PC-3 (cell line): Measurements from ENCODE around the gene COLEC12. TPM values are rescaled to one million over a fixed set of nuclear protein-coding genes. Genes with fewer than 3 reads are reported as not detected.

Experiments
- ATAC-seq: fragments of 200-7000 bp; cut with Tn5 transposase; 2 replicates; pipeline ENCODE4 v1.9.1; 2020; ENCODE audit warnings: mild to moderate bottlenecking, moderate library complexity
- BruUV-seq: library from RNA; stranded (reverse); fragments of 400-500 nt; replicated peaks from 2 replicates; lab custom pipeline; 2021; lab: Mats Ljungman, UMichigan
- CTCF ChIA-PET: fragments of 300-600 bp; sonication (Branson Sonifier 250); formaldehyde crosslinking; loops from one replicate; lab custom pipeline; 2022; ENCODE audit warnings: antibody characterized with exemption; lab: Charles Lee
- POLR2A ChIA-PET: fragments of 300-600 bp; sonication (Branson Sonifier 250); formaldehyde crosslinking; loops from one replicate; lab custom pipeline; 2022; ENCODE audit warnings: antibody characterized with exemption; ENCODE audit not compliant: unreplicated experiment; lab: Charles Lee
- DNase-seq: peaks from one replicate; pipeline ENCODE4 v3.0.0-alpha.2; 2015
- H2AFZ ChIP-seq: fragments of 300-600 bp; sonication (generic); 2 replicates; pipeline ENCODE4 v1.6.0; 2016; ENCODE audit warnings: antibody characterized with exemption, low read length
- H3F3A ChIP-seq: fragments of 300-600 bp; sonication (generic); one replicate; pipeline ENCODE4 v1.6.0; 2017; ENCODE audit warnings: antibody characterized with exemption, low read length, control low read depth, mild to moderate bottlenecking; ENCODE audit not compliant: unreplicated experiment
- H3K27ac ChIP-seq: fragments of 300-600 bp; sonication (generic); 2 replicates; pipeline ENCODE4 v1.5.1; 2016; ENCODE audit warnings: mild to moderate bottlenecking, low read length
- H3K27me3 ChIP-seq: fragments of 300-600 bp; sonication (generic); 2 replicates; pipeline ENCODE4 v1.6.1; 2016; ENCODE audit warnings: low read length, mixed read lengths
- H3K36me3 ChIP-seq: fragments of 300-600 bp; sonication (generic); 2 replicates; pipeline ENCODE4 v1.6.1; 2016; ENCODE audit warnings: low read depth, mixed run types, low read length, mixed read lengths
- H3K4me1 ChIP-seq: fragments of 300-600 bp; sonication (generic); 2 replicates; pipeline ENCODE4 v1.5.1; 2016; ENCODE audit warnings: low read length; ENCODE audit not compliant: insufficient read depth
- H3K4me2 ChIP-seq: fragments of 300-600 bp; sonication (generic); 2 replicates; pipeline ENCODE4 v1.6.0; 2016; ENCODE audit warnings: low read length
- H3K4me3 ChIP-seq: fragments of 300-600 bp; sonication (generic); 2 replicates; pipeline ENCODE4 v1.5.1; 2016; ENCODE audit warnings: mild to moderate bottlenecking, low read length, mixed read lengths
- H3K79me2 ChIP-seq: fragments of 300-600 bp; sonication (generic); 2 replicates; pipeline ENCODE4 v1.6.1; 2017; ENCODE audit warnings: low read length, mixed read lengths
- H3K9ac ChIP-seq: fragments of 300-600 bp; sonication (generic); 2 replicates; pipeline ENCODE4 v1.6.0; 2016; ENCODE audit warnings: mild to moderate bottlenecking, low read length
- H3K9me2 ChIP-seq: fragments of 300-600 bp; sonication (generic); replicated peaks from 2 replicates; pipeline ENCODE4 v1.6.1; 2016; ENCODE audit warnings: mixed run types, low read length, mixed read lengths
- H3K9me3 ChIP-seq: fragments of 300-600 bp; sonication (generic); 2 replicates; pipeline ENCODE4 v1.6.1; 2016; ENCODE audit warnings: low read length, mixed read lengths
- H4K20me1 ChIP-seq: fragments of 300-600 bp; sonication (generic); 2 replicates; pipeline ENCODE4 v1.6.1; 2016; ENCODE audit warnings: low read length, mixed read lengths
- EZH2 ChIP-seq: fragments of 300-600 bp; sonication (generic); IDR thresholded peaks from one replicate; pipeline ENCODE4 v1.6.1; 2017; ENCODE audit warnings: antibody characterized with exemption, mild to moderate bottlenecking, low read length; ENCODE audit not compliant: unreplicated experiment
- EZH2phosphoT487 ChIP-seq: fragments of 300-600 bp; sonication (generic); IDR thresholded peaks from 2 replicates; pipeline ENCODE4 v1.6.1; 2018; ENCODE audit warnings: mild to moderate bottlenecking, antibody characterized with exemption, low read length, borderline replicate concordance
- intact Hi-C: fragments of 100-400 bp; cut with micrococcal nuclease; formaldehyde crosslinking; loops from 2 replicates; pipeline ENCODE4 v1.9.0; 2023
- total RNA-seq: library from RNA; depleted of rRNA; stranded (reverse); fragments of >200 nt; gene quantifications from 2 replicates; pipeline ENCODE4 v1.2.3, GENCODE V29; 2014
- TF ChIP-seq, protein P1 (sequence below): fragments of 300-600 bp; sonication (generic); conservative IDR thresholded peaks from 2 replicates; pipeline ENCODE4 v1.5.1; 2017; ENCODE audit warnings: antibody characterized with exemption, low read depth, mild to moderate bottlenecking, low read length

Gene COLEC12
- total RNA-seq, 1 experiment from 2014 or later: 0.04 TPM

DNA sequence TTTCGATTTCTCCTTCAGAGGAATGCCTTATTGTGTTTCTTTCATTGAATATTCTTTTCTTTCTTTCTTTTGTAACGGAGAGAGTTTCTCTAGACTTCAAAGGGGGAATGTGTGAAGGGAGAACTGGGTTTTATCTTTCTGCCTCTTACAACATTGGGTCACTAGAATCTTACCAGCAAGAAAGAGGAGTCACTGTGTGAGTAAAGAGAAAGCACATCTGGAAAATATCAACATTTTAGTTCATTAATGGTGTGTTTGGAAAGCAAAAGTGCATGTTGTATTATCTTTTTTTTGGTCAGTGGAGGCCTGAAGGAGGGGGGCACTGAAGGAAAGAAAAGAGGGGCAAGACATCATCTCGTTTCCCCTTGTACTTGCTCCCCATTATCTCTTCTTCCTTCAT, 146.0 kb downstream of the COLEC12 start:
- intact Hi-C loops: no loop called here
- Histone ChIP-seq H4K20me1 (no peaks in the 10 kb centered on the region), H3K36me3 (no peaks in the 10 kb centered on the region), H3K9ac (no peak overlapping the region), H3K9me2 (no peaks in the 10 kb centered on the region), H3K79me2 (no peaks in the 10 kb centered on the region), H3K4me1 (no peaks in the 10 kb centered on the region), H3K27me3 (peaks cover 83% of the 10 kb centered on the region), H3F3A (no peaks in the 10 kb centered on the region), H2AFZ (no peak overlapping the region), H3K4me3 (no peak overlapping the region), H3K4me2 (no peak overlapping the region), H3K27ac (no peak overlapping the region), H3K9me3 (no peaks in the 10 kb centered on the region)
- DNase-seq: no peak
- ATAC-seq: no peak
- ChIA-PET CTCF (no interaction called here), POLR2A (no interaction called here)
- BruUV-seq: no TSS peak
- no peak for TF ChIP-seq EZH2phosphoT487
- TF ChIP-seq EZH2: no peak
- TF ChIP-seq, protein P1, sequence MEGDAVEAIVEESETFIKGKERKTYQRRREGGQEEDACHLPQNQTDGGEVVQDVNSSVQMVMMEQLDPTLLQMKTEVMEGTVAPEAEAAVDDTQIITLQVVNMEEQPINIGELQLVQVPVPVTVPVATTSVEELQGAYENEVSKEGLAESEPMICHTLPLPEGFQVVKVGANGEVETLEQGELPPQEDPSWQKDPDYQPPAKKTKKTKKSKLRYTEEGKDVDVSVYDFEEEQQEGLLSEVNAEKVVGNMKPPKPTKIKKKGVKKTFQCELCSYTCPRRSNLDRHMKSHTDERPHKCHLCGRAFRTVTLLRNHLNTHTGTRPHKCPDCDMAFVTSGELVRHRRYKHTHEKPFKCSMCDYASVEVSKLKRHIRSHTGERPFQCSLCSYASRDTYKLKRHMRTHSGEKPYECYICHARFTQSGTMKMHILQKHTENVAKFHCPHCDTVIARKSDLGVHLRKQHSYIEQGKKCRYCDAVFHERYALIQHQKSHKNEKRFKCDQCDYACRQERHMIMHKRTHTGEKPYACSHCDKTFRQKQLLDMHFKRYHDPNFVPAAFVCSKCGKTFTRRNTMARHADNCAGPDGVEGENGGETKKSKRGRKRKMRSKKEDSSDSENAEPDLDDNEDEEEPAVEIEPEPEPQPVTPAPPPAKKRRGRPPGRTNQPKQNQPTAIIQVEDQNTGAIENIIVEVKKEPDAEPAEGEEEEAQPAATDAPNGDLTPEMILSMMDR: no peak

DNA sequence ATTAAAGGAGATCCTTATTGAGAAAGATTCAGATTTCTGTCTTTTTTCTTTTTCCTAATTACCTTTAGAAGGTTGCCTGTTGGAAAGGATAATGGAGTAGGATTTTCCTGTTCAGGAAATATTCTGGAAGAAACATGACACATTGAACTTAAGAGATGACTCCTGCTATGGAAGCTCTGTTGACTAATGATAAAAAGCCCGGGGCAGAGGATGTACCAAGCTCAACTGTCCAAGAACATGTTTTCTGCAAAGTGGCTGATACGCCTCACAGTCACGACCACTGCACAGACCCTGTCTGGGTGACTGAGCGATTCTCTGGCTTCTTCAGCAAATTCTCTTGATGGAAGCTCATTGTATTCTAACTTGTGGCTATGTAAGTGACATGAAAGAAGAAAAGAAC, 146.5 kb downstream of the COLEC12 start:
- H3K79me2 ChIP-seq: no peaks in the 10 kb centered on the region
- CTCF ChIA-PET: no interaction called here
- H3K4me3 ChIP-seq: no peak overlapping the region
- no peaks in the 10 kb centered on the region for H3K9me2 ChIP-seq
- H2AFZ ChIP-seq: no peak overlapping the region
- intact Hi-C loops: no loop called here
- POLR2A ChIA-PET: no interaction called here
- no peak overlapping the region for H3K4me2 ChIP-seq
- H3K4me1 ChIP-seq: no peaks in the 10 kb centered on the region
- peaks cover 81% of the 10 kb centered on the region for H3K27me3 ChIP-seq
- H3K36me3 ChIP-seq: no peaks in the 10 kb centered on the region
- DNase-seq (no peak), ATAC-seq (no peak)
- TF ChIP-seq, protein P1: no peak
- TF ChIP-seq EZH2 (no peak), EZH2phosphoT487 (no peak)
- no peaks in the 10 kb centered on the region for H3K9me3 ChIP-seq
- H3K27ac ChIP-seq: no peak overlapping the region
- BruUV-seq: no TSS peak
- no peaks in the 10 kb centered on the region for H3F3A ChIP-seq
- H4K20me1 ChIP-seq: no peaks in the 10 kb centered on the region
- H3K9ac ChIP-seq: no peak overlapping the region

DNA sequence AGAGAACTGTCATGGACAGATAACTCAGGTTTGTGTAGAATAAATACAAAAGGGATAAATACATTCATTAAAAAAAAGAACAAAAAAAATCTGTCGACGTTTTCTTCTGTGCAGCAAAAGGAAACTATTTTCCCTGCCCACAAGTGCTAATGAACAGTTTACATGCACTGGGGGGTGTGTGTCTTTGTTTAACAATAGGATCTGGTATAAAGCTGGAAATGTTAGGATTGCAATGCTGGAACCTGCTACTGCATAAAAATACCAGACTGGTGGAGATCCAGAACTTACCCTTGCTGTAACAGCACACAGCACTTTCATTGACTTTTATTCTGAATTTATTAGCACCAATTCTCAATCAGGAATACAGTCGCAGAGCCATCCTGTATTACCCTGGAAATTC, 148.1 kb downstream of the COLEC12 start:
- POLR2A ChIA-PET: no interaction called here
- H3K4me1 ChIP-seq: no peaks in the 10 kb centered on the region
- no peak overlapping the region for H3K4me2 ChIP-seq
- no TSS peak for BruUV-seq
- no peaks in the 10 kb centered on the region for H3K36me3 ChIP-seq
- H3K79me2 ChIP-seq: no peaks in the 10 kb centered on the region
- DNase-seq (no peak), ATAC-seq (no peak)
- no peaks in the 10 kb centered on the region for H3K9me2 ChIP-seq
- no peak overlapping the region for H3K27ac ChIP-seq
- no peaks in the 10 kb centered on the region for H3K9me3 ChIP-seq
- no peak overlapping the region for H2AFZ ChIP-seq
- intact Hi-C loops: no loop called here
- no peaks in the 10 kb centered on the region for H4K20me1 ChIP-seq
- no peak overlapping the region for H3K4me3 ChIP-seq
- TF ChIP-seq, protein P1: no peak
- no peak for TF ChIP-seq EZH2phosphoT487
- TF ChIP-seq EZH2: no peak
- peaks cover 87% of the 10 kb centered on the region for H3K27me3 ChIP-seq
- CTCF ChIA-PET: no interaction called here
- no peak overlapping the region for H3K9ac ChIP-seq
- H3F3A ChIP-seq: no peaks in the 10 kb centered on the region
